Stimulated activated CD4-positive, alpha-beta T cell treated with anti-CD3 and anti-CD28 coated beads, Interleukin-2, amount 100 ng/mL, for 48 hours (primary cell): ENCODE results near the gene GSDME.
A peak's percentile ranks its signal among the peaks of the same experiment; 100 is the strongest.
"Not testable (repeated sequence)": the region's sequence is repeated elsewhere in the genome, so short reads cannot be mapped to it uniquely, and the experiment has no call there.

ENCODE experiments used
- DNase-seq, 2 donors: peaks; one replicate each; pipeline ENCODE4 v3.0.0-alpha.2; 2020

Gene GSDME

DNA sequence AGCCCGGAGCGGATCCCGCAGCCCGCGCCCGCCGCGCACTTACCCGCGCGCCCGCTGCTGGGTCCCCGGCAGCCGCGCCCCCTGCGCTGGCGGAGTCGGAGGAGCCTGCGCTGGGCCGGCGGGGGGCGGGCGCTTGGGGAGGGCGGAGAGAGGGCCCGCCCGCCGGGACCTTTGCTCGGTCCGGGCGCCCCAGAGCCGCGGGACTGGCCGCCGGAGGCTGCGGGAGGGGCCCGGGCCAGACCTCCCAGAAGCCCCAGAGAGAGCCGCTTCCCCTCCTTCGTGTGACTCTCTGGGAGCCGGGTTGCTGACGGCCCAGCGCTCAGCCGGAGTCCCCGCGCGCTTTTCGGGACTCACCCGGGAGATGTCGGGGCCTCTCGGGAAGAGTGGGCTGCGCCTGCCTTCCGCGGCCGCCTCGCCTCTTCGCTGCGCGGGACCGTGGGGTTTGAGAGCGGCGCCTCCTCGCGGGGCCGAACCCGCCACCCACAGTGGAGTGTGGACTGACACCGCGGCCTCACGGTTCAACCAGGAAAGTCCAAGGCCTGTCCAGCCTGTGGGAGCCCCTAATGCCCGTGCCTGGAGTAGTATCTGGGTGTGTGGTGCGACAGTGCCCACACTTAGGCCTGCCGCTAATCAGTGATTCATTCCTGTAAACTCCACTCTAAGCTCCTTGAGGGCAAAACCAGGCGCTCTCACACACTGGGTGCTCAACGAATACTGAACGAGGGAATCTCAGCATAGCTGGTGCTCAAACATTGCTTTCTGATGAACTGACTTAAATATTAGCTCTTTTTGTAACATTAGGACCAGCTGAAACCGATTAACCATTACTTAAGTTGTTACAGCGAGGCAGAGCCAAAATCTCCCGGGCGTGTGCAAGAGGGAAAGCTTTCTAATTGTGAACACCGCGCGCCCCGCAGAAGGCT, at the start of gene GSDME:
Gene GSDME, minus strand, starts transcription at position 112 of the 923 bp plus-strand sequence. CDS start 7,690 bp downstream, outside the sequence.
- peak in 1 of 2 donors; percentile 27 for DNase-seq

DNA sequence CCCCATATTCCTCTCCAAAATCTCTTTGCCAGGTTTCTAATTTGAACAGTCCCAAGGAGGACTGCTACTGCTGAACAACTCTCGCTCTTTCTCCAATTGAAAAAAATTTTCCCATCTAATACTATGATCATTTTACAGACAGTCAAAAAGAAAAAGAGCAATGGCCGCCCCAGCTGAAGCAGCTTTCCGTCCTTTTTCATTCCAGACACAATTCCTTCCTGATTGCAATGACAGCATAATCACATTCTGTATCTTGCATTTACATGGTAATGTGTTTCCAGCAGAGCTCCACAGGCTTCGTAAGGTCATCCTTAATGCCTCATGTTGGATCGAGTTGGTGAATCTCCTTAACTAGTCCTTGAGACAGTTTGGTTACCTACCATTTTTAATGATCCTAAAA, 45.0 kb upstream of the GSDME start:
- no peak for DNase-seq

DNA sequence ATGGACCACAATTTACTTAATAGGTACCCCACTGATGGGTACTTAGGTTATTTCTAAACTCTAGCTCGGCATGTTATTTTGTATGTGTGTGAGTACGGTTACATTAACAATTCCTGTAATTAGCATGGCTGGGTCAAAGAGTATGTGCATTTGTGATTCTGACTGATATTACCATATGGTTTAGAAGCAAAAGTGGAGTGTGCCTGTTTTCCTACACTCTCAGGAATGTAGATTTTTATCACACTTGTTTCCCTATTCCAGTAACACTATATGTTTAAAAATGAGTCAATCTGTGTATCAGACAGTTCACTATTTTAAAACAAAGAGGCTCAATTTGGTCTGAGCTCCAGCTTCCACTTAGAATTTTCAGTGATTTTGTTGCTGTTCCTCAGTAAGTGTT, 44.6 kb upstream of the GSDME start:
- no peak for DNase-seq

DNA sequence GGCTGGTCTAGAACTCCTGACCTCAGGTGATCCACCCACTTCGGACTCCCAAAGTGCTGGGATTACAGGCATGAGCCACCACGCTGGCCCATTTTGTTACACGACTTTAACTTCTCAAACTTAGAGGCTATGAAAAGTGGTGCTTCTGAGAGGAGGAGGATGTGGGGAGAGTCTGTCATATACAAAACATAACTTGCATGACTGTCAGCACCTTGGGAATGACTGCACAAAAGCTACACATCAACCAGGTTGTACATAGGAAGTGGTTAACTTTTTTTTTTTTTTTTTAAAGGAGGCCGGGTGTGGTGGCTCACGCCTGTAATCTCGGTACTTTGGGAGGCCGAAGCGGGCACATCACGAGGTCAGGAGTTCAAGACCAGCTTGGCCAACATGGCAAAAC, 43.4 kb upstream of the GSDME start:
- DNase-seq, result no peak

DNA sequence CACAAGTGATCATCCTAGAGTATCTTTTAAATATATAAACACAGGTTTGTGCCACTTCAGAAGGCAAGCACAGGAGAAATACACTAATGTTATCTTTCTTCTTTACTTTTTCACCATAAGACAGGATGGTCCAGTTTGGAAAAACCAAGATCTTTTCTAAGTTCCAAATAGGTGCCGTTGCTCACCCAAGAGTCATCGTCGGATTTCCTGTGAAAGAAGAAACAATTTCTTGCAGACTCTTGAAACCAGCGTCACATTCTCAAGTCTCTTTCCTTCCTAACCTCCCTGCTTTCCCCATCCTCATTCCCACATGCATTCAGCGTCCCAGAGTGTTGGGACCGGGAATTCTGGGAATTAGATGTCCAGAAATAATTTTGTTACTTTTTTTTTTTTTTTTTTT, 42.8 kb upstream of the GSDME start:
- DNase-seq, result no peak

DNA sequence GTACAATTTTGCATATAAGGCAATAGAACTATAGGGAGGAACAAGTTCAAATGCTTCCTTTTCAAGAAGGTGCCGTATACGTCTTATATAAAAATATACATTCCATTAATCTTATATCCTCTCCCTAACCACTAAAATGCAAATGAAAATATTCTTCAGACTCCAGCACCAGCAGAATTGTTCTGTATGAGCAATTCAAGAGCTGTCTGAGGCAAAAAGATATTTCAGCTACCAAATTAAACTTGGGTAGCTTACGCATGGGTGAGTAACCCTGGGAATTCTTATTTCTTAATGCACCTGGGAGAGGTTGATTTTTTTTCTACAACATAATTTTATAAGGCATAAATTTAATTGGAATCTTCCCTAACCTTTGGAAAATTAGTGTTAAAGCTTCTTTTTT, 42.2 kb upstream of the GSDME start:
- DNase-seq, result no peak

DNA sequence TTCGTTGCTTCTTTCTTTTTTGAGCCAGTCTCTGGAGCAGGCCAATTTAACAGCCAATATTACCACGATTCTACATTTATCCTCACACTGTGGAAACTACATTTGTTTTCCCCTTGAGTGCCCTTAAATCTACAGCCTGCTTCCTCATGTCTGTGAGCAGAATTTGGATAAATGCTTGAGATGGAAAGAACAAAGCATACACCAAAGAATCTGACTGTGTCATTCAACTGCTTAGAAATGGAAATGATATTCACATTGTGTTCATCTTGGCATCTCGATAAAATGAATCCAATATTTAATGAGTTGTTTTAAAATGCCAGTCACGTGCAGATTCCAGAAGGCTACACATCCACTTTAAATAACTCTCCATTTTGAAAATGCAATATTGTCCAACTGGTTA, 41.0 kb upstream of the GSDME start:
- no peak for DNase-seq

DNA sequence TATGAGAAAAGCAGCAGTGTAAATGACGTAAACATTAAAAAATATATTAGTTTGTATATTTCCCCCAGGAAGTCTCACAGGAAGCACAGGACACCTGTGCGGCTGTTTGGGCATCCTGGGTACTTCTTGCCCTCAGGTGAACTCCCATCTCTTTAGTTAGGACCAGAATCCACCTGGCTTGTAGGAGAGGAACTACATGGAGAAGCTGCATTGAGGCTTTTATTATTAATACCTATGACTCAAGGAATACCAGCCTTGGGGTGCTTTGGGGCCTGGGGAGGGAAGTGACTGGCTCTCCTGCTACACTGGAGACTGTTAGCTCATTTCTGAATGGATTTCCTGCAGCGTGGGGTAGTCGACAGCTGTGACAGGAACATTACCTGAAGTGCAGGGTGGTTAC, 40.0 kb upstream of the GSDME start:
- no peak for DNase-seq

DNA sequence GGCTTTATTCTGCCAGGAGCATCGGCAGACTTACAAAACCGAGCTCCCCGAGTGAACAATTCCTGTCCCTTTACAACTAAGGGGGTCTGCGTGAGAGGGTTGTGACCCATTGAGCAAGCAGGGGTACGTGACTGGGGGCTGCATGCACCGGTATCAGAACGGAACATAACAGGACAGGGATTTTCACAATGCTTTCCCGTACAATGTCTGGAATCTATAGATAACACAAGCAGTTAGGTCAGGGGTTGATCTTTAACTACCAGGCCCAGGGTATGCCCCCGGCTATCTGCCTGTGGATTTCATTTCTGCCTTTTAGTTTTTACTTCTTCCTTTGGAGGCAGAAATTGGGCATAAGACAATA, 38.1 kb upstream of the GSDME start:
- no peak for DNase-seq

DNA sequence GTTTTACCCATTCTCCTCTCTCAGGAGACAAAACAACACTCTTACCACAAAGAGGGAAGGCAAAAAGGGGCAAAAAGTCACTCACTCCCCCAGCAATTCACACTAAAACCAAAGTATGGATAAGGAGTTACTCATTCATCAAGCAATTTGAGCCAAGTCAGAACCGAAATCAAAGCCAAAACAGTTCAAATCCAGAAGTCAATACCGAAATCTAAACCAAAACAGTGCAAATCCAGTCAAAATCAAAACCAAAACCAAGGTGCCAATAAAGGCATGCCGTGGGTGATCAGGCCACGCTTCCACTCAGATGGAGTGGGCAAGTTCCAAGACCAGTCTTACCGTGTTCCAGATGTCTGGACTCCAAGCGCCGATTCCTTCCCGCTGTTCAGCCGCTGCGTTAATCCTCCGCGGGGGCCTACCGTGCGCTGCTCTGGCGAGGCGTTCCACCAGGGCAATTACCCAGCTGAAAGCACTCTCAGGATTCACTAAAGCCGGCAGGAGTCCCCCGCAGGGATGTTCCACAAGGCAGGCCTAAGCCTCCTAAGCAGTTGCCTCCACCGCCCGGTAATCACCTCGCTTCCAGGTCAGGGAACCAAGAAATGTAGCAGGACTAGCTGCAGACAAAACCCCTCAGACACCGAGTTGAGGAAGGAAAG, 37.6 kb upstream of the GSDME start:
- not testable (repeated sequence) for DNase-seq

DNA sequence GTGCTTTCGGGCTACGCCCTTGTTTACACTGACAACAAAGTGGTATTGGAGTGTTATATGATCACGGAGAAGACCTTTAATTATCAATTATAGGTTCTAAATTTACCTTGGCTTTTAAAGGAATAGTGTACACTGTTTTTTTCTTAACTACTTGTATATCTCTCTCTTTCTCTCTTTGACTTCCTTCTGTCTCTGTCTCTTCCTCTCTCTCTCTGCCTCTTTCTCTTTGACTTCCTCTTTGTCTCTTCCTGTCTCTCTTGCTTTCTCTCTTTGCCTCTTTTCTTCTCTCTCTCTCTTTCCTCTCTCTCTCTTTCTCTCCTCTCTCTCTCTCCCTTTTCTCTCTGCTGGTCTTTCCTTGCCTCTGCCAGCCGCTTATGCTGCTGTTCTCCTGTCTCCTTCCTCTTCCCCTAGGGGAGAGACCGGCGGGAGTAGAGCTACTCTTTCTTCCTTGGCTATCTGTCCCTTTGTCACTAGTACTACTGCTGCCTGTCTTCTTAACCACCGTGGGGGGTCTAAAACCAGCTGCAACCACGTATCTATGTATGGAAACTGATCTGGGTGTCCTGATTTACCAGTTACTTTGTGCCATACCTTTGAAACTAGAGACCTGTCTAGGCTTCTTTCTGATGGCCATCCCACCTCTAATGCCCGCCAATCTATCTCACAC, 36.9 kb upstream of the GSDME start:
- DNase-seq, result no peak

DNA sequence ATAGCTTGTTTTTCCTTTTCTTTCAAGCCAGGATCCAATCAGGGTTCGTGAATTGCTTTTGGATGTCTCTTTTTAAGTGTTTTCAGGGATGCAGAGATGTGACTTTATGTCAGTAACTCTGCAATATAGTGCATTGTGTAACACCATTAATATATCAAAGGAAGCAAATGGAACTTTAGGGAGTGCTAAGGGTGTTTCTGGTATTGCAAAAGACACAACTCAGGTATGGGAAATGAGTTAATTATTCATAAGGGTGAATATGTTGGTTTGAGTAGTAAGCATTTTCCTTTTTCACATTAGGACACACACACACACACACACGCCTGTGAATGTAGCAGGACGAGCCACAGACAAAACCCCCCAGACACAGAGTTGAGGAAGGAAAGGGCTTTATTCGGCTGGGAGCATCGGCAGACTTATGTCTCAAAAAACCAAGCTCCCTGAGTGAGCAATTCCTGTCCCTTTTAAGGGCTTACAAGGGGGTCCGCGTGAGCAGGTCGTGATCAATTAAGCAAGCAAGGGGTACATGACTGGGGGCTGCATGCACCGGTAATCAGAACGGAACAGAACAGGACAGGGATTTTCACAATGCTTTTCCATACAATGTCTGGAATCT, 31.8 kb upstream of the GSDME start:
- DNase-seq, result no peak

DNA sequence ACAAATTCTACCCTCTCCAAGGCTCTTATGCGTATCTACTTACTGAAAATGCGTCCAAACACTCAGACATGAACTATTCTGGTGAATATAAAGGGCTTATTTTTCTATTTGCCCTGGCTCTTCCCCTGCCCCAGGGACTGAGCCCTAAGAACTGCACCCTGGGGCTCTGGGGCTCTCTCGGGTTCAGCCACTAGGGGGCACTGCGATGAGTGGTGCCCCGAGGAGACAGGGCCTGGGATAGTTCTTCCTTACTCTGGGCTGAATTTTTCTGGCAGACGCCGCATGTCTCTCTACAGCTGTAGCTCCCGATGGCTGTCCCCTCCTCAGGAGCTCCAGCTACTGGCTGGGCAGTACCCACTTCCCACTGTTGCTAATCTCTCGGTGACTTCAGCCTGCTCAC, 30.8 kb upstream of the GSDME start:
- no peak for DNase-seq

DNA sequence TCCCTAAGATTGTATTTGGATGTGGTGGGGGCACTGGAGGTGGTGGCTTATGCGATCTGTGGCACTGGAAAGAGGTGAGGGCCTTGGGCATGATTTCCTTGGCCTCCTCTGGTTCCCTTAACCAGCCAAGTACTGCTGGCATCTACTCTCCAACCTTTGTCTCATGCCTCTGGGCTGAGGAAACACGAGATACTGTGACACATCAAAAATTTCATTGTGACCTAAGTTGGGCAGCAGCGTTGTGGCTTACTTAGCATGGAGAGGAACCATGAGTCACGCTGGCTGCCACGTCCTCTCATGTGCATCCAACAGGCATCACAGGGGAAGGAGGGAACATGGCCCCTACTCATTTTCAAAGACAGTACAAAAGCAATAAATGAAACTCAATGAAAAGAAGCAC, 29.7 kb upstream of the GSDME start:
- no peak for DNase-seq

DNA sequence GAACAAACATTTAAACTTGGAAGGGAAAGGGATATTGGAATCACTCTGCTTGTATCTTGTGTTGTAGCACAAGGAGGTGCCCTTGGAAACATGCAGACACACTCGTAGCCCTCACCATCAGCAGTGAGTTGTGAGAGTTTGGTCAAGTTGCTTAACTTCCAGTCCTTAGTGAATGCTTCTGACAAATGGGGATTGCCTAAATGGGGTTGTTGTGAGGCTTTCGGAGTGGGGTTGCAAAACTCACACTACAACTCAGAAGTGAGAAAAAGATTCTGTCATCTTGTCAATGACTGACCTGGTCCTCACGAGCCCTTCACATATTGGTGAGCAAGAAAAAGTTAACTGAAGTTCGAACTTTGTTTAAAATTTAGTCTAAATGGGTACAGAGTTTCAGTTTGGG, 29.0 kb upstream of the GSDME start:
- no peak for DNase-seq

DNA sequence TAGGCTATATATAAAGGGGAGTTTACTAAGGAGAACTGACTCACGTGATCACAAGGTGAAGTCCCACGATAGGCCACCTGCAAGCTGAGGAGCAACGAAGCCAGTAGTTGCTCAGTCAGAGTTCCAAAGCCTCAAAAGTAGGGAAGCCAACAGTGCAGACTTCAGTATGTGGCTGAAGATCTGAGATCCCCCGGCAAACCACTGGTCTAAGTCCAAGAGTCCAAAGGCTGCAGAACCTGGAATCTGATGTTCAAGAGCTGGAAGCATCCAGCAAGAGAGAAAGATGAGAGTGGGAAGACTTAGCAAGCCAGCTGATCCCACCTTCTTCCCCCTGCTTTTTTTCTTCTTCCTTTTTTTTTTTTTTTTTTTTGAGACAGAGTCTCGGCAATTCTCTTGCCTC, 27.0 kb upstream of the GSDME start:
- no peak for DNase-seq

DNA sequence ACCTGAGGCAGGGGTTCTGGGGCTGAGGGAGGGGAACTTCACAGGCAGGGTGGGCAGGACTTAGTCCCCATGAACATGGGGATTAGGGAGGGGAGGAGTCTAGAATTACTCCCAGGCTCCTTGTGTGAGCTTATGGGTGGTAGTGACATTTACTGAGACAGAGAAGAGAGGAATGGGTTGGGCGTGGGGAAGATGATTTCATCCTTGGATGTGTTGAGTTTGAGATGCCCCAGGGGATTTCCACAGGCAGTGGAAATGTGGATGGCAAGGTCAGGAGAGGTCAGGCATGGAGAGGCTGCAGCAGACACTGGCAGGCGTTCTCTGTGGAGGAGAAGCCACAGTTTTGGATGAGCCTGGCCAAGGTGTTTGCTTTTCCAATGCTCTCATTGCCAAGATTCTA, 26.4 kb upstream of the GSDME start:
- no peak for DNase-seq

DNA sequence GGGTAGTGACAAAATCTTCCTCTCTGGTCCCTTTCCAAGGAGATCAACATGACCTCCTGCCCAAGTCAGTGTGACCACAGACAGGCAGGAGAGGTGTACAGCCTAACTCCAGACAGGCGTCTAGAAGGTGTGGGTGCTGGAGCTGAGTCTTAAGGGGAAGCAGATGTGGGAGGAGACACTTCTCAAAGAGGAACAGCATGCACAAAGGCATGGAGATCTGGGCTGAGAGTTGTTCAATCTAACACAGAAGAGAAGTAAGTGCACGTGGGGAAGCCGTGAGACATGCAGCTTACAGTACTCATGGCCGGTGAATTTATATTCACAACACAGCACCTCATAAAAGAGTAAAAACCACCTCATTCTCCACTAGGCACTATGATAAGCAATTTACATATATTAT, 23.8 kb upstream of the GSDME start:
- no peak for DNase-seq

DNA sequence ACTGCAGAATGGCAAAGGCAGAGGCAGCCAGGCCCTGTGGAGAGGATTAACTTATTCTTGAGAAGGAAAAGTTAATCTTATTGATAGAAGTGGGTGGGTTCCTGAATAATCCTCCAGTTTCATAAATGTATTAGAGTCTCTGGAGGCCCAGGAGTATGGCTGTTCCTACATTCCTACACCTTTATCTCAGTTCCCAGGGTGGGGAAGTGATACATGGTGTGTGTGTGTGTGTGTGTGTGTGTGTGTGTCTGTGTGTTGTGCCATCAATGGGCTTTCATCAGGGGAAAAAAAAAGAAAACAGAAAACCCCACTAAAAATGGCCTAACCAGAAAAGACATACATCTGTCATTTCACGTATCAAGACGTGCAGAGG, 22.0 kb upstream of the GSDME start:
- DNase-seq, result no peak

DNA sequence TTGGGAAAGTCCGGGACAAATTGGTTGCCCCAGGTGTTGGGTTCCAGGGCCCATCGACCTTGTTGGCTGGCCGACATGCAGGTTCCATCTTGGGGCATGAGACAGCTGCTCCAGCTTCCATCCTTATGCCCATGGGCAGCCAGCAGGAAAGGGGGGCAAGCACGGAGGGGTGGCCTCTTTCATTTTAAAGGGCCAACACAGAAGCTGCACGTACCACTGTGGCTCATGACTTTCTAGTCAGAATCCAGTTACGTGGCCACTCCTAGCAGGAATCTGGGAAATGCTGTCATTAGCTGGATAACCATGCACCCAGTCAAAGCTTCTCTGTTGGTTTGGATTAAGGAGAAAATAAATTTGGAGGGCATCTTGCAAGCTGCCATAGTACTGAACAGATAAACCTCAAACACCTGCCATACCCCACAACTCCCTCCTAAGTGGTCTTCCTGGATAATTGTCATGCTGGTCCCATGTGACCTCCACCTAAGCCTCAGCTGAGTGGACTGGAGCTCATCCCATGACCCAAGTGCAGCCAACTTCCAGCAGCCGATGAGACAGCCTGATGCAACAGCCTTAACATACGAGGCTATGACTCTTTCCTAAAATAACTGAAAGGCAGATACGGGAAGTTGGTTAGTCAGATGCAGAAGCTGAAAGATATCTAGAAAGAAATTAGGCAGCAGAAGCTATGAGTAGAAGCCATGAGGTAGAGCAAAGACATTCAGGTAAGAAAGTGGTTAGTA, 21.4 kb upstream of the GSDME start:
- no peak for DNase-seq

DNA sequence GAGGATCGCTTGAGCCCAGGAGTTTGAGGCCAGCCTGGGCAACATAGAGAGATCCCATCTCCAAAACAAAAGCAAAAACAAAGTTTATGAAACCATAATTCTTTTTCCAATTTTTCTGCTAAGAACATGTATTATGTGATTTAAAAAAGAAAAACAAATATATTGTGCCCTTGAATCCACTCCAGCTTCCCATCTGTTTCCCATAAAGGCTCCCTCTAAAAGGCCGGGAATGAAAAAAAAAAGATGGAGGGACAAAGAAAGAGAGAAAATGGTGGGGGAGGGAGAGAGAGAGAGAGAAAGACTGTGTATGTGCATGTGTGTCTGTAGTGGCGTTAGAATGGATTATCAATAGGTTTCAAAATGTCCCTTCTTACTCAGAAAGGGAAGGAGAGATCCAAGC, 20.5 kb upstream of the GSDME start:
- no peak for DNase-seq

DNA sequence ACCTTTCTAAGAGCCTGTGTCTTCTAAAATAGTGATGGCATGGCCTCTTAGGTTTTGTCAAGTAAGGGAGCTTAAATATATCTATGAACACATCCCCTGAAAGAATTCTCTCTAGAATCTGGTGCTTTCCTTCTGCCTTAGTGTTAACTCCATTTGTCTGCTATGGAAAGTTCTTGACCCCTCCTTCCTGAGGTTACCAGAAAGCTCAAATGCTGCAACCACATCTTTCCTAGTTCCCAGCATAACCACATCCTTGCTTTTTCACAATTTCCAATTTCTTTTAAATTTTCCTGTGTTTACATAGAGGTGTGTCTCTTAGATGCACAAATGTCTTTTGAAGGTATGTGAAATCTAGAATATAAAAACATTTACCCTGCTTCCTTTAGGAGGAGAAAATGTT, 16.4 kb upstream of the GSDME start:
- no peak for DNase-seq

DNA sequence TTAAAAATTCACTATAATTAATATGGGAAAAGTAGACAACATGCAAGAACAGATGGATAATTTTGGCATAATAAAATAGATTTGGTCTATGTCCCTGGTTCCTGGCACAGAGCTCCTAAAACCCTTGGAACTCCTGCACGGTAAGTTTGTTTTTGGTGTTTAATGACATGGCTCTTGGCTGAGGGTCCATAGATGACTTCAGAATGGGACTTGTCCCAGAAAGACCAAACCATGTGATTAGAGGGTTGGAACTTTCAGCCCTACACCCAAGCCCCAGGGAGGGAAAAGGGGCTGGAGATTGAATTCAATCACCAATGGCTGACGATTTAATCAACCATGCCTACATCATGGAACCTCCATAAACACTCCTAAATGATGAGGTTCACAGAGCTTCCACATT, 12.6 kb upstream of the GSDME start:
- DNase-seq, result no peak
